HEK293T (cell line): ENCODE measurements around the gene SFMBT1.
"Not testable (repeated sequence)": the region's sequence is repeated elsewhere in the genome, so short reads cannot be mapped to it uniquely, and the experiment has no call there.

Experiments
- CTCF ChIA-PET: fragments of 350-600 bp; formaldehyde crosslinking; extraction: SDS; loops from one replicate; lab custom pipeline; 2021; ENCODE audit warnings: antibody characterized with exemption, inconsistent platforms; lab: Yijun Ruan, JAX
- POLR2A ChIA-PET: fragments of 350-600 bp; formaldehyde crosslinking; extraction: SDS; loops from one replicate; lab custom pipeline; 2020; ENCODE audit warnings: antibody characterized with exemption, inconsistent platforms; lab: Yijun Ruan, JAX
- DNase-seq: peaks from one replicate; pipeline ENCODE4 v3.0.0; 2012; ENCODE audit warnings: mixed read lengths; ENCODE audit errors: extremely low spot score
- ARNT ChIP-seq: fragments of 450-650 bp; IDR thresholded peaks from 2 replicates; pipeline ENCODE4 v1.6.1; 2017; ENCODE audit warnings: mild to moderate bottlenecking
- BHLHE40 ChIP-seq: fragments of 450-650 bp; IDR thresholded peaks from 2 replicates; pipeline ENCODE4 v1.6.1; 2016; ENCODE audit warnings: mild to moderate bottlenecking, moderate library complexity, borderline replicate concordance
- CTBP1 ChIP-seq: fragments of 450-650 bp; IDR thresholded peaks from 2 replicates; pipeline ENCODE4 v1.6.1; 2016; ENCODE audit warnings: borderline replicate concordance
- ELF4 ChIP-seq: fragments of 450-650 bp; IDR thresholded peaks from 2 replicates; pipeline ENCODE4 v1.6.1; 2017; ENCODE audit warnings: antibody characterized with exemption
- FOXA1 ChIP-seq: fragments of 450-650 bp; IDR thresholded peaks from 2 replicates; pipeline ENCODE4 v1.6.1; 2016; ENCODE audit warnings: mild to moderate bottlenecking
- FOXK2 ChIP-seq: fragments of 450-650 bp; IDR thresholded peaks from 2 replicates; pipeline ENCODE4 v1.6.1; 2016; ENCODE audit warnings: mild to moderate bottlenecking
- FOXM1 ChIP-seq: fragments of 450-650 bp; IDR thresholded peaks from 2 replicates; pipeline ENCODE4 v1.6.1; 2017; ENCODE audit warnings: mild to moderate bottlenecking, borderline replicate concordance
- HDGF ChIP-seq: fragments of 450-650 bp; IDR thresholded peaks from 2 replicates; pipeline ENCODE4 v1.6.1; 2017; ENCODE audit warnings: antibody characterized with exemption, borderline replicate concordance
- L3MBTL2 ChIP-seq: fragments of 450-650 bp; conservative IDR thresholded peaks from 2 replicates; pipeline ENCODE4 v1.6.1; 2016; ENCODE audit warnings: mild to moderate bottlenecking
- LEF1 ChIP-seq: fragments of 450-650 bp; IDR thresholded peaks from 2 replicates; pipeline ENCODE4 v1.6.1; 2017; ENCODE audit warnings: mild to moderate bottlenecking, borderline replicate concordance
- NFRKB ChIP-seq: fragments of 450-650 bp; IDR thresholded peaks from 2 replicates; pipeline ENCODE4 v1.6.1; 2016; ENCODE audit warnings: mild to moderate bottlenecking, moderate library complexity
- PKNOX1 ChIP-seq: fragments of 450-650 bp; IDR thresholded peaks from 2 replicates; pipeline ENCODE4 v1.6.1; 2016
- SP1 ChIP-seq: fragments of 450-650 bp; IDR thresholded peaks from 2 replicates; pipeline ENCODE4 v1.6.1; 2017
- SUZ12 ChIP-seq: fragments of 450-650 bp; IDR thresholded peaks from 2 replicates; pipeline ENCODE4 v1.6.1; 2016; ENCODE audit warnings: mild to moderate bottlenecking
- TARDBP ChIP-seq: fragments of 450-650 bp; IDR thresholded peaks from 2 replicates; pipeline ENCODE4 v1.6.1; 2016
- ZNF384 ChIP-seq: fragments of 450-650 bp; IDR thresholded peaks from 2 replicates; pipeline ENCODE4 v1.6.1; 2016

The SFMBT1 gene

GRCh38 chr3:53056442-53056841, 10.6 kb upstream of the SFMBT1 start:
- ChIA-PET CTCF (no interaction called here), POLR2A (no interaction called here)
- TF ChIP-seq FOXK2 = no peak
- no peak for TF ChIP-seq TARDBP
- TF ChIP-seq CTBP1 = no peak
- TF ChIP-seq ELF4 = no peak
- TF ChIP-seq PKNOX1 = no peak
- TF ChIP-seq BHLHE40 = no peak
- no peak for TF ChIP-seq LEF1
- no peak for TF ChIP-seq ZNF384
- TF ChIP-seq NFRKB = no peak
- no peak for TF ChIP-seq SUZ12
- TF ChIP-seq FOXA1 = no peak
- no peak for TF ChIP-seq ARNT
- TF ChIP-seq FOXM1 = no peak
- TF ChIP-seq HDGF = no peak
- TF ChIP-seq L3MBTL2 = no peak
- TF ChIP-seq SP1 = no peak
- DNase-seq = peak; percentile 57

GRCh38 chr3:53054233-53054632, 8.4 kb upstream of the SFMBT1 start:
- ChIA-PET POLR2A (interaction anchor here (1.2 kb wide), 1 partner anchor 9 kb away, joined by 4 read pairs; the partner anchor contains the start of gene SFMBT1), CTCF (interaction anchor here (0.6 kb wide), 1 partner anchor 55 kb away, joined by 3 read pairs; no protein-coding TSS in a partner anchor)
- DNase-seq = not testable (repeated sequence)

GRCh38 chr3:53051929-53052328, 6.1 kb upstream of the SFMBT1 start:
- ChIA-PET CTCF (no interaction called here), POLR2A (no interaction called here)
- TF ChIP-seq ELF4 = no peak
- no peak for TF ChIP-seq ARNT
- TF ChIP-seq SP1 = no peak
- no peak for TF ChIP-seq FOXA1
- TF ChIP-seq FOXM1 = no peak
- no peak for DNase-seq

- DNase-seq = no peak
- TF ChIP-seq PKNOX1 (no peak), SUZ12 (no peak), ARNT (no peak), BHLHE40 (no peak), CTBP1 (no peak), FOXM1 (no peak), SP1 (no peak), HDGF (no peak), TARDBP (no peak), L3MBTL2 (no peak), NFRKB (no peak), LEF1 (no peak), ELF4 (no peak), FOXK2 (no peak)
- CTCF ChIA-PET = no interaction called here
- POLR2A ChIA-PET = no interaction called here
Observed at GRCh38 chr3:53049987-53050386, 4.1 kb upstream of the SFMBT1 start.

- POLR2A ChIA-PET = interaction anchor here (0.7 to 1.4 kb wide), 8 partner anchors 8 to 174 kb away, joined by 3 to 9 read pairs (median 4); no protein-coding TSS in a partner anchor
- CTCF ChIA-PET = interaction anchor here (0.6 kb wide), 1 partner anchor 9 kb away, joined by 3 read pairs; no protein-coding TSS in a partner anchor
- peak; percentile 62 for TF ChIP-seq L3MBTL2
- peak; percentile 45; the same call in 1 of the 2 replicates for TF ChIP-seq ARNT
- TF ChIP-seq FOXA1 = no peak
- peak; percentile 68 for TF ChIP-seq FOXM1
- no peak for TF ChIP-seq LEF1
- no peak for DNase-seq
Observed at GRCh38 chr3:53046171-53047170, 598 bp upstream of the SFMBT1 start.

GRCh38 chr3:53044711-53045517, 959 bp downstream of the SFMBT1 start:
- TF ChIP-seq CTBP1 = no peak
- 0 out of 2 replicates have a peak, but pooled peaks have one; percentile 17 for TF ChIP-seq L3MBTL2
- TF ChIP-seq LEF1 = 0 out of 2 replicates have a peak, but pooled peaks have one; percentile 30
- TF ChIP-seq FOXM1 = peak; percentile 40; the same call in 1 of the 2 replicates
- DNase-seq = peak; percentile 80
- POLR2A ChIA-PET = interaction anchor here (1.0 to 2.9 kb wide), 5 partner anchors 10 to 175 kb away, joined by 3 to 12 read pairs (median 4); no protein-coding TSS in a partner anchor
- CTCF ChIA-PET = no interaction called here
